HFFc6 (cell line): Measurements from ENCODE around the gene DCX. TPM values are rescaled to one million over a fixed set of nuclear protein-coding genes. Genes with fewer than 3 reads are reported as not detected.

Source experiments
- DNase-seq: peaks from one replicate; pipeline ENCODE4 v3.0.0-alpha.2; 2018
- H3K27ac Mint-ChIP-seq: 2 replicates; pipeline ENCODE4 v1.8.0; 2020; ENCODE audit warnings: mild to moderate bottlenecking, mixed read lengths
- H3K27me3 Mint-ChIP-seq: 2 replicates; pipeline ENCODE4 v1.8.0; 2021; ENCODE audit warnings: mild to moderate bottlenecking, moderate library complexity, mixed read lengths; ENCODE audit not compliant: insufficient read depth
- H3K36me3 Mint-ChIP-seq: 2 replicates; pipeline ENCODE4 v1.8.0; 2021; ENCODE audit warnings: low read depth, mixed read lengths
- H3K4me1 Mint-ChIP-seq: 2 replicates; pipeline ENCODE4 v1.8.0; 2020; ENCODE audit warnings: low read depth, mixed read lengths
- H3K4me3 Mint-ChIP-seq: 2 replicates; pipeline ENCODE4 v1.8.0; 2020; ENCODE audit warnings: mild to moderate bottlenecking, moderate library complexity, mixed read lengths
- H3K9me3 Mint-ChIP-seq: 2 replicates; pipeline ENCODE4 v1.8.0; 2020; ENCODE audit warnings: mild to moderate bottlenecking, mixed read lengths
- total RNA-seq, 6 experiments: library from RNA; stranded (reverse); fragmentation: NEBNext Ultra II Directional; extraction: Animal tissue kit (Norgen Biotek cat#: 25700); gene quantifications; 2 replicates in 1 of 6; 3 replicates in 5 of 6; pipeline ENCODE4 v1.2.3, GENCODE V29; 2021
- TF ChIP-seq, protein P1 (sequence below): fragments of 200-600 bp; sonication (generic); IDR thresholded peaks from 2 replicates; pipeline ENCODE4 v1.5.0; 2021; ENCODE audit warnings: antibody characterized with exemption, mild to moderate bottlenecking

The DCX gene
- total RNA-seq, 6 experiments from 2014 or later = not detected

DNA sequence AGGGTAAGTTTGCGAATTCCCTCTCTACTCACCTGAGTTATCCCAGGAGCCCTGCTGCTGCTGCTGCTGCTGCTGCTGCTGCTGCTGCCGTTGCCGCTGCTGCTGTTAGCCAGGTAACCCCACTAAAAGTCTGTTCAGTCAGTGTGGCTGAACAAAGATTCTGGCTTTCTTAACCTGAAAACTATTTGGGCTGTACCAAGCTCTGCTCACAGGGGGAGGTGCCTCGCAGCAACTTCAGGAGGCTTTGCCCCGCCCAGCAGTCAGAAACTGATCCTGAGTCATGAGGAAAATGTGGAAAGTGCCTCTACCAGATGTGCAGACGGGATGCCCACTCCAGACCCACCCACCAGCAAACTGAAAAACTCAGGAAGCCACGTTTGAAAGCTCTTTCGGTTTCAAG, 141.7 kb downstream of the DCX start, which contains the start of gene CAPN6:
CAPN6 (minus strand) TSS at position 145 of the 400 bp plus-strand sequence. CDS start 6,547 bp downstream, outside the sequence.
- H3K36me3 Mint-ChIP-seq = no peaks in the 10 kb centered on the region
- no peak within 1 kb of the TSS for H3K4me3 Mint-ChIP-seq
- H3K4me1 Mint-ChIP-seq = no peaks in the 10 kb centered on the region
- peaks cover 2% of the 10 kb centered on the region; the same call in 1 of the 2 replicates for H3K27me3 Mint-ChIP-seq
- no peak within 1 kb of the TSS for H3K27ac Mint-ChIP-seq
- TF ChIP-seq, protein P1, sequence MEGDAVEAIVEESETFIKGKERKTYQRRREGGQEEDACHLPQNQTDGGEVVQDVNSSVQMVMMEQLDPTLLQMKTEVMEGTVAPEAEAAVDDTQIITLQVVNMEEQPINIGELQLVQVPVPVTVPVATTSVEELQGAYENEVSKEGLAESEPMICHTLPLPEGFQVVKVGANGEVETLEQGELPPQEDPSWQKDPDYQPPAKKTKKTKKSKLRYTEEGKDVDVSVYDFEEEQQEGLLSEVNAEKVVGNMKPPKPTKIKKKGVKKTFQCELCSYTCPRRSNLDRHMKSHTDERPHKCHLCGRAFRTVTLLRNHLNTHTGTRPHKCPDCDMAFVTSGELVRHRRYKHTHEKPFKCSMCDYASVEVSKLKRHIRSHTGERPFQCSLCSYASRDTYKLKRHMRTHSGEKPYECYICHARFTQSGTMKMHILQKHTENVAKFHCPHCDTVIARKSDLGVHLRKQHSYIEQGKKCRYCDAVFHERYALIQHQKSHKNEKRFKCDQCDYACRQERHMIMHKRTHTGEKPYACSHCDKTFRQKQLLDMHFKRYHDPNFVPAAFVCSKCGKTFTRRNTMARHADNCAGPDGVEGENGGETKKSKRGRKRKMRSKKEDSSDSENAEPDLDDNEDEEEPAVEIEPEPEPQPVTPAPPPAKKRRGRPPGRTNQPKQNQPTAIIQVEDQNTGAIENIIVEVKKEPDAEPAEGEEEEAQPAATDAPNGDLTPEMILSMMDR = no peak
- peaks cover 17% of the 10 kb centered on the region for H3K9me3 Mint-ChIP-seq
- no peak for DNase-seq

DNA sequence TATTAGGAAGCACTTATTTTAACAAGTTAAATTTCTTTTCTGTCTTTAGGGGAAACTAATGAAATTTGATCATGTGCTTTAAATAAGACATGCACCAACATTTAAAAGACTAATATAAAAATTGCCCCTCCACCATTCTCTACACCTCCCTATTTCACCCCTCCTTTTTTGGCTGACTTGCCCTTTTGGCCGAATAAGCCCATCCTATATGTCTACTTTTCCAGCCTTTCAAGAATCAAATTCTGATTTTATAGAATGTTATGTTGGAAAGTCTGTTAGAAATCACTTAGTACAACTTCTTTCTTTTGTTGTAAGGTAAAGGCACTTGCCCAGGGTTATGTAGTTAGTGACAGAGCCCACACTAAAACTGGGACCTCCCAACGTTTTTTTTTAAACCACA, 143.5 kb downstream of the DCX start:
- Mint-ChIP-seq H3K36me3 (no peaks in the 10 kb centered on the region), H3K9me3 (peaks cover 11% of the 10 kb centered on the region), H3K4me3 (no peak overlapping the region), H3K27me3 (peaks cover 2% of the 10 kb centered on the region; the same call in 1 of the 2 replicates), H3K27ac (no peak overlapping the region), H3K4me1 (no peaks in the 10 kb centered on the region)
- TF ChIP-seq, protein P1 = no peak
- no peak for DNase-seq

DNA sequence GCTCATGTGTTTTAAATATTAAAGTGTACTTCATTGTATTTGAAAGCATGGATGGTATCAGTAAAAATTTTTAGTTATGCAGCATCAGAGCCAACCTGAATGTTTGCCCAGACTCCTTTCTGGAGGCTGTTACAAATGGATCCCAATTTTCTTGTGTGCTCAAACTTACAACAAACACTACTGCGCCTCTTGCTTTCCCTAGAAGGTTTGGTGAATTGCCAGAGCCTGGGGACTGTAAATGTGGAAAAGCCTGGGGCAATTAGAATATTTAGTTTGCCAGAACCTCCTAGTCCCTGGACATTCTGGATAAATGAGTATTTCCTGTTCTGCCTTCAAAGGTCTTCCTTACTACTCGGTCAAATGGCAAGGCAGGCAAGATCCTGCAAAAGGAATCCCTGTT, 146.5 kb downstream of the DCX start:
- TF ChIP-seq, protein P1 = no peak
- H3K27me3 Mint-ChIP-seq = no peaks in the 10 kb centered on the region
- DNase-seq = no peak
- no peaks in the 10 kb centered on the region for H3K4me1 Mint-ChIP-seq
- H3K36me3 Mint-ChIP-seq = no peaks in the 10 kb centered on the region
- H3K27ac Mint-ChIP-seq = no peak overlapping the region
- no peak overlapping the region for H3K4me3 Mint-ChIP-seq
- peaks cover 4% of the 10 kb centered on the region; the same call in 1 of the 2 replicates for H3K9me3 Mint-ChIP-seq

DNA sequence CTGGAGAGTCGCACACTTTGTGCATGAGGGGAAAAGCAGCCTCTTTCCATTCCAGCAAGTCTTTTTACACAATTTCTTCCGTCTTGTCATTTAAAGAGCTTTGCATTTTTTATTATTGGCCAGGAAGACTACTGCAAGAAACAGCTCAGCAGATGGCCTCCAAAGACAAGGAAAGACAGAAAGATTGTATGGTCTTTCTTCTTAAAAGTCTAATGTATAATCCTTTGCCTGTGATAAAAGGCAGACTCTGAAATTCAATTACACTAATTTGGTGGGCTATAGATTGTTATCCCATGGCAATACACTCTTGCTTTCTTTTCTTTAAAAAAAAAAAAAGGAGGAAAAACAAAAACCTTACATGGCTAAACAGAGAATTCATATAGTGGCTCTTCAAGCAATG, 147.6 kb downstream of the DCX start:
- no peaks in the 10 kb centered on the region for H3K4me1 Mint-ChIP-seq
- TF ChIP-seq, protein P1 = no peak
- H3K36me3 Mint-ChIP-seq = no peaks in the 10 kb centered on the region
- H3K4me3 Mint-ChIP-seq = no peak overlapping the region
- H3K27ac Mint-ChIP-seq = no peak overlapping the region
- DNase-seq = no peak
- no peaks in the 10 kb centered on the region for H3K27me3 Mint-ChIP-seq
- H3K9me3 Mint-ChIP-seq = peaks cover 4% of the 10 kb centered on the region; the same call in 1 of the 2 replicates

DNA sequence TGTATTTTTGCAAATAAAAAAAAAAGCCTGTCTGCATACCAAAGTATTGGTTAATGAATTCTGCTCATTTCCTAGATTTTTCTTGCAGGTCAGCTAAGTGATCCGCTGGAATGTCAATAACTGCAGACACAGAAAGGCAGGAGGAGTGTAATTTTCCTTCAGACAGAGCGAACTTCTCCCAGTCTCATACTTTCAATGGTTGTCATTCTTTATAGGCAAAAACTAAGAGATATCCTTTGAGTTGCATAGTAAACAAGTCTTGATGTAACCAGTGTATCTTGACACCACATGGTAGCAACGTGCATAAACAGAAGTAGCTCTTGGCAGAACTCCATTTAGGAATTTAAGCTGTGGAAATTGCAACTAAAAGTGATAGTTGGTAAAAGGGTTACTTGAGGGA, 149.9 kb downstream of the DCX start:
- DNase-seq = peak; percentile 0

More for the DNA sequence above, 149.9 kb downstream of the DCX start:
- H3K36me3 Mint-ChIP-seq = no peaks in the 10 kb centered on the region
- H3K27ac Mint-ChIP-seq = no peak overlapping the region
- H3K27me3 Mint-ChIP-seq = no peaks in the 10 kb centered on the region
- H3K4me1 Mint-ChIP-seq = no peaks in the 10 kb centered on the region
- TF ChIP-seq, protein P1 = no peak
- no peak overlapping the region for H3K4me3 Mint-ChIP-seq
- H3K9me3 Mint-ChIP-seq = peaks cover 4% of the 10 kb centered on the region; the same call in 1 of the 2 replicates
